ENCODE data around the gene AKT2.

The AKT2 gene

DNA sequence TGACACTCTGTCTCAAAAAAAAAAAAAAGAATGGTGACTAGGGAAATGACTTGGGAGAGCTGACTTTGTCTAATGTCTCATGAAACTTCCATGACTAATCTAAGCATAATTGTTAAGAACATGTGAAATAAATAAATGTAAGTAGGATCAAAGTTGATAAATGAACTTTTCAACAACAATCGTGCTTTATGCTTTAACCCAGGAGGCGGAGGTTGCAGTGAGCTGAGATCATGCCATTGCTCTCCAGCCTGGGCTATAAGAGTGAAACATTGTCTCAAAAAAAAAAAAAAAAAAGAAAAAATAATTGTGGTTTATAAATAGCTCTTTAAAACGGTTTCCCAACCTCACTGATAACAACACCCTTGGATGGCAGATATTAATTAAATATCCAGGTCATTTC, 12.9 kb upstream of the AKT2 start:
- DNase-seq: no peak

DNA sequence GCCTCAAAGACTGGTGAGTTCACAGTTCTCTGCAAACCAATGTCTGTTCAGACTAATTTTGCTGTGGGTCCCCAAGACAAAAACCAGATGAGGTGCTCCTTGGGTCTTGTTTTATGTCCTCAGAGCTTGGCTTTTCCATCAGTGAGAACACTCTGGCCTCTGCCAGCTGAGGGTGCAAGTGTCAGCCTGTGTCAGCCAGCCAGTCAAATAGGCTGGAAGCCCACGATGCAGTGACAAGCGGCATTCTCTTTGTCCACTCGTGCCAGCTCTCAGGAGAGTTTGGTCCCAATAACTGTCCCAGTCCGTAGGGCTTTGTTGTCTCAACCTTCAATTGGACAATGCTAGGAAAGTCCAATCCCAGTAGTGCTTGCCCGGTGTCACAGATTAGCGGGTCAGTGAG, 9.4 kb upstream of the AKT2 start:
- no peak for DNase-seq

DNA sequence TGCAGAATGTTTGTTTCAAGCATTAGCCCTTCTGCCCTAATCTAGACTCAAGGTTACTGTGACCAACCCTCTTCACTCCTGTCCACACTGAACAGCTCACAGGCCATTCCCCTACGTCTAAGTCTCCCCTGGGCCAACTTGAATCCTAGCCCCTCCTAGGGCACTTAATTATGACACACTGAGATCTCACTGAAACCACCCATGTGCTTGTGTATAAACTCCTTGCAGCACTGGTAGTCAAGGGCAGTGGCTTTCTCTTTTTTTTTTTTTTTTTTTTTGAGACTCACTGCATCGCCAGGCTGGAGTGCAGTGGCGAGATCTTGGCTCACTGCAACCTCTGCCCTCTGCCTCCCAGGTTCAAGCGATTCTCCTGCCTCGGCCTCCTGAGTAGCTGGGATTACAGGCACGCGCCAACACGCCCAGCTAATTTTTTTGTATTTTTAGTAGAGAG, 1.9 kb upstream of the AKT2 start:
- no peak for DNase-seq

DNA sequence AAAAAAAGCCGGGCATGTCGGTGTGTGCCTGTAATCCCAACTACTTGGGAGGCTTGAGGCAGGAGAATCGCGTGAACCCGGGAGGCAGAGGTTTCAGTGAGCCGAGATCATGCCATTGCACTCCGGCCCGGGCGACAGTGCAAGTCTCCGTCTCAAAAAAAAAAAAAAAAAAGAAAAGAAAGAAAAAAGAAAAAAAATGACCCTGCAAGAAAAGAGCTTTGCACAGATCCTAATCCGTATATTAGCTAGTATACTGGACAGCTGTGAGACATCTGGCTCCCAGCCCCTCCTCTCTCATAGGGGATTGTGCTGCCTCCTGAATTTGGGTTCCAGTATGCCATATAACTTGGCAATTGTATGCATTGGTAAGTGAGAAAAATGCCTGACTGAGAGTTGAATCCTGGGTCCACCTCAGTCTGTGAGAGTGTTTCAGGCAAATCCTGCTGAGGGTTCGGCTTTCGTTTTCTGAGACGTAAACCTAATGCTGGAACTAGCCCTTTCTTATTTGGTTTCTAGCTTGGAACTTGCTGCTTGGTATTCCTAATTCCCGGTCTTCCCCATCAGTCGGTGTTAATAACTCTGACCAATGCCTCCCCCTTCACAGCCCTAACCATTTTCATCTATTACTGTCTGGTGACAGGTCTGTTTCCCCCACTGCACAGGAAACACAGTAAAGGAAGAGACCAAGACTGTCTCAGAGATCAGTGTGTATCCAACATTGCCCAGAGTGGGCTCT, 1.3 kb upstream of the AKT2 start:
- no peak for DNase-seq

DNA sequence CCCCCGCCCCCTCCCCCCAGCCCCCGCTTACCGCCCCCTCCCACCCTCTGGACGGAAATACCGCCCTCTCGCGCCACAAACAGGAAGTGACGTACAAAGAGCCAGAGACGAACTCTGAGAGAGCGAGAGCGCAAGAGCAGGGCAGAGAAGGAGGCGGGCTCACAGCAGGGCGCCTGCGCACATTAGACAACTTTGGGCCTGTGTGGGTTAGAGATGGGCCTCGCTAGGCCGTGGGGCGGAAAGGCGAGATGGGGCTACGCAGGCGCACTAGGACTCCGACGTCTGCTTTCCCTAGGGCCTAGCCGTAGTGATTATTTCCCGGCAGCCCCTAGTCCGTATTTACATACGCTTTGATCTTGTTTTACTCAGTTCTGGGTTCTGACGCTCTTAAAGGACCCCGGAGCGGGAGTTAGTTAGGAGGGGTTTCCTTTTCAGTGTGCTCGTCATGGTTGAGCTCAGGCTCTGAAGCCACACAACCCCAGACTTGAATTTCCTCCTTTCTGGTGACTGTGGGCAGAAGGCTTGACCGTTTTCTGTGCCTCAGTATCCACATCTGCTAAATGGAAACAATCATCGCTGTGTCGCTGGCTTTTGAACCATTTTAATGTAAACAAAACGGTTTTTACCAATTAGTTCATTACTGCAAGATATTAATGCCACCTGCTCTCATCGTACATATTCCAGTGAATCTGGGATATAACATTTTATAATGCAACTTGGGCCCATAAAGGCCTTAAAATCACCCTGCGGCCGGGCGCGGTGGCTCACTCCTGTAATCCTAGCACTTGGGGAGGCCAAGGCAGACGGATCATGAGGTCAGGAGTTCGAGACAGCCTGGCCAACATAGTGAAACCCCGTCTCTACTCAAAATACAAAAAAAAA, 449 bp upstream of the AKT2 start:
- DNase-seq: peak; percentile 100

DNA sequence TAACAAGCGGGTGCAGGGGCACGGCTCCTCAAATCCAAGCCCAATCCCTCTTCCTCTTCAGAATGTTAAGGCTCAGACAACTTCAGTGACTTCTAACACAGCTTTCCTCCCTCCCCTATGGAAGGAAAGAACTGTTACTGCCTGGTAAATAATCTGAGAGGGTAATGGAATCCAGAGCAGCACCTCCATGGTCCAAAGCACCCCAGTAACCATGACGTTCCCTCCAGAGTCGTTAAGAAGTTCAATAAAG, 969 bp downstream of the AKT2 start:
- no peak for DNase-seq

DNA sequence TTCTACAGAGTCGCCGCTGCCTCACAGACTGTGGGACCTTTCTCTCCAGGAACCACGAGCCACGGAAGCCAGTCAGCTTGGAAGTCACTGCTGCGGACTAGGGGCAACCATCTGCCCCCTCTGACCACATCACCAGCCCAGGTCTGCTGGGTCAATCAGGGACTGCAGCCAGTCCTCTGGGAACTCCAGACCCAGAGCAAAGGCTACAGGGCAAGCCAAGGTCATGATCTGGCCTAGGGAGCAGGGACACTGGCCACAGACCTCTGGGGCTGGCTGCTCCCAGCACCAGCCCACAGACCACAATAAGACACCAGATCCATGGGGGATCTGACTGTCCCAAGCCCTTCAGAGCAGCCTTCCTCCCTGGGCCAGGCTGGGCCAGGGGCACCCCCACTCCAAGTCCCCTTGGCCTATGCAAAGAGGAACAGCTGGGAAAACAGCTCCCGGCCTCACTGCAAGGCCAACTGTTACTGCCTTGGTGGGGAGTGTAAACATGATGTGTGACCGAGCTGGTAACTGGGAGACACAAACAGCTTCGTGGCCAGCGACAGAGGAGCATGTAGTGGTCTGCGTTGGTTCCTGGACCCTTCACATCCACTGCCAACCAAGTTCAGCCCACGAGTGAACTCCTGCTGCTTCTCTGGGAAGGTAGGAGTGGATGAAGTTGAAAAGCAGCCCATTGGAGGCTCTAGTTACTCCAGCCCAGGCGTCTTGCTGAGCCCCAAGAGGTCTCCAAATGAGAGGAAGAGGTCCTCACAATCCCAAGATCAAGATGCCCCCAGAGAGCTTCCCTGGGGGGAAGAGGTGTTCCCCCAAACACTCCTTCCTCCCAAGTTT, 1.5 kb downstream of the AKT2 start:
- peak in 1 of 2 experiments; percentile 32 for DNase-seq

DNA sequence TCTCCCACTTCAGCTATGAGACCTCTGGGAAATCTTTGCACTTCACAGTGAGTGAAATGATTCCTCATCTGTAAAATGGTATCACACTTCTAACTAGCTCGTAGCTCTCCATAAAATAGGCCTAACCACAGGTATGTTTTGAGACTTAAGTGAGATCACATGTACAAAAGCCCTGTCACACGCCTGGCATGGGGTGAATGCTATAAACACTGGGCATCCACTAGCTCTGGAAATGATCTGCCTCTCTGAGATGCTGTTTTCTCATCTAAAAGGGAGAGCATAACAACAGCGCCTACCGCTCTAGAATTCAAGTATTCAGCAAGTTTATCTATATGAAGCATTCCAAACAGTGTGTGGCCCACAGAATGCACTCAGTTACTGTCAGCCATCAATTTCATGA, 2.2 kb downstream of the AKT2 start:
- DNase-seq: no peak

DNA sequence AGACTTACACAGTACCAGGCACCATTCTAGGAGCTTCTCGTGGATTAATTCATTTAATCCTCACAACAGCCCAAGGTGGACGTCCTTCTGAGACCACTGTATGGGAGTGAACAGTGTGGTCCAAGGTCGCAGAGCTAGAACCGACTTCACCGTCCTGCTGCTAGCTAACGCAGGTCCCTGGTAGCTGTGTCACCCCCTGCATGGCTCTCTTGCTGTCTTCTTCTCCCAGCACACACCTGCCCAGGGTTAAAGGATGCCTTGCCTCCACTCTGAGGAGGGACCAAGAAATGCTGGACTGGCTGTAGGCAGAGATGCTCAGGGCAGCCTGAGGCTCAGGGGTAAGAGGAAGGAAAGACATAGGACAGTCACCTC, 3.0 kb downstream of the AKT2 start:
- DNase-seq: no peak

DNA sequence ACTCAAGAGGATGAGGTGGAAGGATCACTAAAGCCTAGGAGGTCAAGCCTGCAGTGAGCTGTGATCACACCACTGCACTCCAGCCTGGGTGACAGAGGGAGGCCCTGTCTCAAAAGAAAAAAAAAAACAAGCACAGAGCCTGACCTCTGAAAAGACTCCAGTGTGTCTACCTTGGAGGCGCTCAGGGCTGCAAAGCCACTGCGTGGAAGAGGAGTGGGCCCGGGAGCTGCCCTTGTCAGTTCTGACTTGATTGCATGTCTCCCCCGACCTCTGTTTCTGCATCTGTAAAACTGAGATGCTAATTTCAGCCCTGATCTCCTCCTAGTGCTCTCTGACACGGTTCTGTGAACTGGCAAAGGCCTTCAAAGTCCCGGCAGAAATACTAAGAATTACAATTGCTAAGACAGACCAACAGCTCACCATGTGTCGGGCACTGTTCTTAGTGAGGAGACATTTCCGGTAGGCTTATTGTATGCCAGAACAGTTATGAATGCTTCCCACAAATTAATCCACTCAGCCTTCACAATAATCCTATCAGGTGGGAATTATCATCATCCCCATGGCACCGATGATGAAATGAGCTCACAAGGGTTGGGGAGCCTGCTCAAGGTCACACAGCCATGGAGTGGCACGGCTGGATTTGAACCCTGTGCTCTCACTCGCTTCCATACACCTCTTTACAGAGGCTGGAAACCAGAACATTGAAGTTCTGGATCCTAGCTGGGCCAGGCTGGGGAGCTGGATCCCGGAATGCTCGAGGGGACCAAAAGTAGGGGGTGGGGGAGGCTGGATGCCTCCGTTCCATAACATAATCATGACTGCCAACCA, 3.5 kb downstream of the AKT2 start:
- DNase-seq: no peak

DNA sequence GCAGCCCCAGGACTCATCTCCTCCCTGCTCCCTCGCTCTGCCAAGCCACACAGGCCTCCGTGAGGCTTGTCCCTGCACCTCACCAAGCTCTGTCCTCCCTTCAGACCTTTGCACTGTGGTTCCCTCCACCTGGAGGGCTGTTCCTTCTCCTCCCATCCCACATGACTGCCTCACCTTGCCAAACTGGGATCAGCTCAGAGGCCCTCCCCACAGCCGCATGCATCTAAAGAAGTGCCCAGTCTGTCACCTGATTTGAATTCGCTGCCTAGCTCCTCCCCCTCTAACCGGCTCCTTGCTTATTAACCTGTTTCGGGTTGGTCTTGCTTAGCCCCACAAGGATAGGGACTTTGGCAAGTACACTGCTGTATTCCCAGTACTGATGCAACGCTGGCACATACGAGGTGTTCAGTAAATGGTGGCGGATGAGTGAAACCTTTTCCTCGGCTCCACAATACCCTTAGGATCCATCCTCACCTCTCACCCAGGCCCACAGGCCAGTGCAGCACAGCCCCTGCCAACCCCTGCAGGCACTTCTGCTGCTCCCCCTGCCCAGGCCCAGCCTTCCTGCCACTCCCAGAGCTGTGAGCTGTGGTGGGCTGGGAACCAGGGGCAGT, 4.4 kb downstream of the AKT2 start:
- DNase-seq: no peak

DNA sequence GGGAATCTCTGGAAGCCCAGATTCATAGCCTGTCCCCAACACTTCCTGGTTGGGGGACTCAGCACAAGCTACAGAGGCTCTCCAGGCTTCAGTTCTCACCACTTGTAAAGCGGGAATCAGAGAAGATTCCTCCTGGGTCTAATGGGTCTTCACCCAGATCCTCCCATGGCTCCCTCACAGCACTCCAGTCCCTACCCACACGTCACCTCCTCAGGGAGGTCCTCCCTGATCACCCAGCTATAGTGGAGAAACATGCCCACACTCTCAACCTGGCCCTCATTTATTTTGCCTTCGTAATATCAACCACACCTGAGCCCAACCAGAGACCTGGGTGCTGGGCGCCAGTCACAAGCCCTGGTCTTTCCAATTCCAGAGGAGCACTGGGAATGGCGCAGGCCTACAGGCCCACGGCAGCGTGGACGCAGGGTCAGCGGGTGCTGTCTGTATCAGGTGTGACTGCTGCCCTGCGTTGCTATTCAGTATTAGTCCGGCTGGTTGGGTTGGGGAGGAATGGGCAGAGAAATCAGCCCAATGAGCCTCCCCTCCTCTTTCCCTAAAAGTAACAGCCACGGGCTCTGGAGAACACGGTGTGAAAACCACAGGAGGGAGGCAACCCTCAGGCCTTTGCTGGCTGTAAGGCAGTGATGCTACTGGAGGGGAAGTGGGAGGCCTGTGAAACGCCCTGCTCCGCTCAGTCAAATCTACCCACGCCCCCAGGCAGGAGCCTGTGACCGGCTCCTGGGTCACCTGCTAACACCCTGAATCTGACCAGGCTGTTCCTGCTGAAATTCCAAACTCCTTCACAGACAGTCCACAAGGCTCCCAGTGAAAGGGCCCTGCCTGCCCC, 5.2 kb downstream of the AKT2 start:
- DNase-seq: no peak

DNA sequence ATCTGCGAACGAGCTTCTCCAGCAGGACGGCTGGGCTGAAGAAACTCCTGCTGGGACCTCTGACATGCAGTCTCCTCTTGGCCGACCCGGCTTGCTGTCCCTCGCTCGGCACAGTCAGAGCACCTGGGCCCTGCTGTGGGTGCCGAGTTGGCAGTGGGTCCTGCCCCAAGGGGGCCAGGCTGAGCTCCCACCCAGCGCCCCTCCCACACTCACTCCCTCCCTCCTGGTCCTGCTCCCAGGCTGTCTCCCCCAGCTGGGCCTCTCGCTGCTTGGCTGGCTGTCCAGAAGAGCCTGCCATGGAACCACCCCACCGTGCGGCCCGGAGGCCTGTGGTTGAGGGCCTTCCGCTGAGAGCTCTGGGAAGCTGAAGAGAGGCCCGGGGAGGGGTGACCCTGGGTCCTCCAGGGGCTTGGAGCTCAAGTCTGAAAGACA, 6.0 kb downstream of the AKT2 start:
- DNase-seq: no peak

DNA sequence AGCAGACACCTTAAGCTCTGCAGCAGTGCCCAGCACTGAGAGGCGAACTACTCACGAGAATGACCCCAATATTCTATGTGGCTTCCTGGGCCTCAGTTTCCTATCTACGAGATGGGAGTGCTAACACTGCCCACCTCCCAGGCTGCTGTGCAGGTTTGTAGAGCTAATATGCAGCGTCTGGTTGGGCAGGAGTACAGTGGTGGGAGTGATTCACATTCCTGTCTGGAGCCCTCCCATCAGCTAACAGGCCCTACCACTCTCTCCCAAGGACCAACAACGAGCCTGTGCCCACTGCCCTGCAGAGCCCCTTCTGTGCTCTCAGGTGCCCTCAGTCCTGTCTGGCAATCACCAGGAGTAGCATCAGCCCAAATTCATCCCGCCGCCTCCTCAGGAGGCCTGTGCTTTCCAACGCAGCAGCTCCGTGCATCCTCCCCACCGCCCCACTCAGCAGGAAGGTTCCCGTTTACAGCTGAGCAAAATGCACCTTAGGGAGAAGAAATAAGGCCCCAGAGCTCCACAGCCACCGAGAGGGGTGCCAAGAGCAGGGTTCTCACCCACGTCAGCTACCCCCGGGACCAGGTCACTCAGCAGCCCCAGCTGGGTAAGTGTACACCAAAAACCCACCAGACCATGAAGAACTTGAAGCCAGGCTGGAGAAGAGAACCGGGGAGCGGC, 6.6 kb downstream of the AKT2 start:
- DNase-seq: no peak

DNA sequence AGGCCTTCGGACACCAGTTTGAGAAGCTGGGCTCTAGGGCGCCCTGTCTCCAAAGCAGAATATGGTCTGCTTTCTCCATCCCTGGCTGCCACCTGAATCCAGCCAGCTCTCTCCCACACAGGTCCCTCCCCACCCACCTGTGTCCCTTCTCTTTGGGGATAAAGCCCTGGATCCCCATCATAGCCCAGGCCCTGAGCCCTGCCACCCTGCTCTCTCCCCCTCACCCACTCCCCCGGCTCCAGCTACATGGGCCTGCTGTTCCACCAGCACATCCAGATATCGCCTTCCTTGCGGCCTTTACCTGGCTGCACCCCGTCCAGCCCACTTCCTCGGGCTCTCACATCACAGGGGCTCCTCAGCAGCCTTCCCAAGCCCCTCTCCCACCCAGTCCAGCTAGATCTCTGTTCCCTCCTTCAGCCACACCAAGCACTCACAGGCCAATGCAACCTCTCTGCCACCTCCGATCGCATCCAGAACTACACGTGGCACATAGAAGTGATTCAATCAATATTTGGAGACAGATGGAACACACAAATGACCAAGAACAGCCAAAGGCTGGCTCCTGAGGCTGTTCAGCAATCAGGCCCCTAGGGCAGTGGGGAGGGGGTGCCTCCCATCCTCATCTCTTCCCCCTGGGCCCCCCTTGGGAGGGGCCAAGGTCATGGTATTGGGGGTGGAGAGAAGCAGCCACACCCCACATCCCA, 7.6 kb downstream of the AKT2 start:
- DNase-seq: no peak

DNA sequence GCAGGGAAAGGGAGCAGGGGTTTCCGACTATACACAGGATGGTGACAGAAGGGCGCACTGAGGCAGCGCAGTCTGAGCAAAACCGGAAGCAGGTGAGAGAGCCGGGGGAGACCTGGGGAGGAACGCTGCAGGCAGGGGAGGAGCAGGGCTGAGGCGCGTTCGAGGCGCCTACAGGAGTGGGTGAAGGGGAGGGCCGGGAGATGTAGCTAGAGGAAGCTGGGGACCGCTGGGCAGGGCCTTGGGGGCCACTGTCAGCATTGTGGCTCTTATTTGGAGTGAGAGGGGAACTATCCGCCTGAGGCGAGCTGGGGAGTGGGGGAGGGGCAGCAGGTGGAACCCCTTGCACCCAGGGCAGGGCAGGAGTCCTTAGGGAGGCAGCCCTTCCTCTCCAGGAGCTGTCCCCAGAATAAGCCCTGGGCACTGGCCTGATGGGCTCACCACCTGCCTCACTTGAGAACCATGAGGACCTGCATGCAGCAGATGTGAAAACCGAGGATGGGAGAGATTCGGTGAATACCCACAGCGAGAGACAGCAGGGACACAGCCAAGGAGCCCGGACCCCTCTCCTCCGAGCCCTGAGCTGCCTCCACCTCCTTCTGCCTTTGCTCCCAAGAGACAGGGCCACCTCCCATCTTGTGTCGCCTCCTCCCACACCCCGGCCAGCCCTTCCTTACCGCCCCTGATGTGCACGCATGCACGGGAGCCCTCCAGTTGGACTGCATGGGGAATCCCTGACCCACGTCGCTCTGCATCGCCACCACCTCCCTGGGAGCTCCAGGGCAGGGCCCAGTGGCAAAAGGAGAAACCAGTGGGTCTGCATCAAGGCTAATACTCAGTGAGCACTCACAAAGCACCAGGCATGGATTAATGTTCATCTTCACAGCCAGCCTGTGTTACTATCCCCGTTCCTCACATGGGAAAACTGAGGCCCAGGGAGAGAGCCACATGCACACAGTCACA, 10.3 kb downstream of the AKT2 start:
- no peak for DNase-seq

DNA sequence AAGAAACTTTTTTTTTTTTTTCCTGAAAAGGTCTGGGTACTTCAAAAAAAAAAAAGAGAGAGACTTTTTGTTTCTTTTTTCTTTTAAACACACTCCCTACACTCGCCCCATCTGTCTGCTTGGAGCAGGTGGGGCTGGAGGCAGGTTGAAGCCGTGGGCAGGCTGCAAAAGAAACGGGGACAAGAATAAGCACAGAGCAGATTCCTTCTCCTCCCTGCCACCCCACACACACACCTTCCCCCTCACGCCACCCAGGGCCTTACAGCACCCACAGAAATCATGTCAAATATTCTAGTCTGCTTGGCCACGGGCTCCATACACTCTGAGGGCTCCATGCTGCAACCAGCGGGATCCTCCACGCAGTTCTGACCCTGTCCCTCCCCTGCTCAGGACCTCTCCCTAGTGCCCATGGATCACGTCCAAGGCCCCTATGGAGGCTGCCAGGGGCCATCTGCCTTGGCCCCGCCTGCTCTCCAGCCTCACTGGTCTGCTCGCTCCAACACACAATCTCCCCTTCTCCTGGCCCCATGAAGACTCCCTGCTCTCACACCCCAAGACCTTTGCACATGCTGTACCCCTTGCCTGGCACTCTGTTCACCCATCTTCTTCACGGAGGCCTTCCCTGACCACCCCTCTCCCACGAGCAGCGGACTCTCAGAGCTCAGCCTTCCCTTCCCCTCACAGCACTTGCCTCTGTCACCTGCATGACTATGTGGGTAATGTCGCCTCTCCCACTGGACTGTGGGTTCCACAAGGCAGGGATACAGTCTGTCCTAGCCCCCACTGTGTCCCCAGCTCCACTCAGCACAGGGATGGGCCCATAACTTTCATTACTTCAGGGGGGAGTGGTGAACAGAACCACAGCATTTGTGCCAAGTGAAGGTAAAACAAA, 11.4 kb downstream of the AKT2 start:
- DNase-seq: no peak

DNA sequence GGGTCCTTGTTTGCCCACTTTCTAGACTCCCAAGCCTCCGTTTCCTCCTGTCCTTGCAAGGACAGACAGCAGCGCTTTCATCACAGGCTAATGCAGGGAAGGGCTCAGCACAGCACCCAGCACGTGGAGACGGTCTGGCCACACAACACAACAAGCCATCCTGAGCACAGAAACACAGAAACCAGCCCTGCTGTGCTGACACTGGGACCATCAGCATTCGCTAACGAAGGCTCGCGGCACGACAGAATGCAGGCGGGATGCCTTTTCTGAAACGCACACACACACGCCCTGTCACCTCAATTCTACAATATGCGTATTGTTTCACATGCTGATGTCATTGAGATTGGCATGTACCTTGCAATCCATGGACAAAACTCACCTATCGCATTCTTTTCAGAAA, 12.9 kb downstream of the AKT2 start:
- no peak for DNase-seq

All from SHP77 (cell line).